RWPE2 (cell line): ENCODE measurements around the gene HOXA9.

Experiments used
- ATAC-seq: fragments of 200-7000 bp; cut with Tn5 transposase; 3 replicates; pipeline ENCODE4 v1.9.1; 2021; ENCODE audit warnings: low read depth
- DNase-seq: peaks from one replicate; pipeline ENCODE4 v3.0.0-alpha.2; 2020; ENCODE audit warnings: low spot score
- H3K27ac ChIP-seq: fragments of 450-650 bp; 2 replicates; pipeline ENCODE4 v1.5.1; 2017; ENCODE audit warnings: mild to moderate bottlenecking; ENCODE audit not compliant: poor library complexity, severe bottlenecking
- H3K27me3 ChIP-seq: fragments of 250-450 bp; sonication (Bioruptor Pico); 2 replicates; pipeline ENCODE4 v1.5.1; 2021; ENCODE audit warnings: mild to moderate bottlenecking, moderate library complexity; ENCODE audit not compliant: insufficient read depth, poor library complexity, severe bottlenecking
- H3K36me3 ChIP-seq: fragments of 250-450 bp; sonication (Bioruptor Pico); 2 replicates; pipeline ENCODE4 v1.5.1; 2020; ENCODE audit warnings: low read depth, mild to moderate bottlenecking, moderate library complexity
- H3K4me1 ChIP-seq: fragments of 250-450 bp; sonication (Bioruptor Pico); 2 replicates; pipeline ENCODE4 v1.5.1; 2021; ENCODE audit warnings: mild to moderate bottlenecking, moderate library complexity; ENCODE audit not compliant: insufficient read depth, poor library complexity, severe bottlenecking
- H3K4me3 ChIP-seq: fragments of 250-450 bp; sonication (Bioruptor Pico); 2 replicates; pipeline ENCODE4 v1.5.1; 2021; ENCODE audit warnings: mild to moderate bottlenecking, moderate library complexity; ENCODE audit not compliant: severe bottlenecking
- H3K9me3 ChIP-seq: fragments of 250-450 bp; sonication (Bioruptor Pico); 2 replicates; pipeline ENCODE4 v1.5.1; 2021; ENCODE audit warnings: mild to moderate bottlenecking, moderate library complexity; ENCODE audit not compliant: severe bottlenecking
- CTCF ChIP-seq: fragments of 450-650 bp; IDR thresholded peaks from one replicate; pipeline ENCODE4 v1.5.1; 2017; ENCODE audit warnings: mild to moderate bottlenecking, moderate library complexity; ENCODE audit not compliant: poor library complexity, severe bottlenecking

Gene HOXA9

GRCh38 chr7:27174874-27175625 lies 9.7 kb upstream of the HOXA9 start:
- ATAC-seq = peak; percentile 10
- Histone ChIP-seq H3K4me3 (peak overlapping the region; percentile 54), H3K36me3 (peaks cover 6% of the 10 kb centered on the region; the same call in 1 of the 2 replicates), H3K27me3 (no peaks in the 10 kb centered on the region), H3K27ac (peak overlapping the region; percentile 93), H3K4me1 (peaks cover 20% of the 10 kb centered on the region), H3K9me3 (no peaks in the 10 kb centered on the region)
- no peak for TF ChIP-seq CTCF
- DNase-seq = peak; percentile 50

GRCh38 chr7:27173956-27174873 lies 8.9 kb upstream of the HOXA9 start, which contains the start of gene HOXA10:
Gene HOXA10 (minus strand): TSS chr7:27174320. CDS start chr7:27174306, 14 bp downstream.
- H3K9me3 ChIP-seq = no peaks in the 10 kb centered on the region
- peaks cover 20% of the 10 kb centered on the region for H3K4me1 ChIP-seq
- no peaks in the 10 kb centered on the region for H3K27me3 ChIP-seq
- H3K36me3 ChIP-seq = peaks cover 6% of the 10 kb centered on the region; the same call in 1 of the 2 replicates
- no peak for TF ChIP-seq CTCF
- H3K27ac ChIP-seq = peak within 1 kb of the TSS; percentile 93
- ATAC-seq = 0 out of 3 replicates have a peak, but pooled peaks have one; percentile 2
- DNase-seq = peak; percentile 76
- peak within 1 kb of the TSS; percentile 54 for H3K4me3 ChIP-seq

- Histone ChIP-seq H3K27ac (peak overlapping the region; percentile 93), H3K4me3 (peak overlapping the region; percentile 54), H3K27me3 (no peaks in the 10 kb centered on the region), H3K36me3 (peaks cover 6% of the 10 kb centered on the region; the same call in 1 of the 2 replicates), H3K4me1 (peaks cover 20% of the 10 kb centered on the region), H3K9me3 (no peaks in the 10 kb centered on the region)
- no peak for TF ChIP-seq CTCF
- DNase-seq (peak; percentile 52), ATAC-seq (no peak)
These were observed 8.2 kb upstream of the HOXA9 start for GRCh38 chr7:27173511-27173955.

GRCh38 chr7:27172823-27173510 lies 7.6 kb upstream of the HOXA9 start:
- Histone ChIP-seq H3K36me3 (peaks cover 6% of the 10 kb centered on the region; the same call in 1 of the 2 replicates), H3K4me1 (peaks cover 20% of the 10 kb centered on the region), H3K27me3 (no peaks in the 10 kb centered on the region), H3K9me3 (no peaks in the 10 kb centered on the region), H3K4me3 (peak overlapping the region; percentile 54), H3K27ac (peak overlapping the region; percentile 93)
- TF ChIP-seq CTCF = no peak
- no peak for ATAC-seq
- peak; percentile 65 for DNase-seq
